Renal cortex interstitium (tissue), 11 donors: ENCODE results near the gene CABP7. TPM values are rescaled to one million over a fixed set of nuclear protein-coding genes. Genes with fewer than 3 reads are reported as not detected.

Experiments used
- DNase-seq, 11 donors: peaks; one replicate each; pipeline ENCODE4 v3.0.0-alpha.2; 2013; ENCODE audit warnings: low read depth in 9 of 11, low spot score in 4 of 11; ENCODE audit errors: extremely low read depth in 1 of 11
- polyA plus RNA-seq, 3 donors: library from polyadenylated mRNA; unstranded; fragments of 120-200 nt; gene quantifications; one replicate each; pipeline ENCODE4 v1.2.1, GENCODE V29; 2013; ENCODE audit not compliant: insufficient read length in 3 of 3

CABP7 gene
- polyA plus RNA-seq, 3 donors, result 0.11 to 0.27 TPM; not detected in 1

DNA sequence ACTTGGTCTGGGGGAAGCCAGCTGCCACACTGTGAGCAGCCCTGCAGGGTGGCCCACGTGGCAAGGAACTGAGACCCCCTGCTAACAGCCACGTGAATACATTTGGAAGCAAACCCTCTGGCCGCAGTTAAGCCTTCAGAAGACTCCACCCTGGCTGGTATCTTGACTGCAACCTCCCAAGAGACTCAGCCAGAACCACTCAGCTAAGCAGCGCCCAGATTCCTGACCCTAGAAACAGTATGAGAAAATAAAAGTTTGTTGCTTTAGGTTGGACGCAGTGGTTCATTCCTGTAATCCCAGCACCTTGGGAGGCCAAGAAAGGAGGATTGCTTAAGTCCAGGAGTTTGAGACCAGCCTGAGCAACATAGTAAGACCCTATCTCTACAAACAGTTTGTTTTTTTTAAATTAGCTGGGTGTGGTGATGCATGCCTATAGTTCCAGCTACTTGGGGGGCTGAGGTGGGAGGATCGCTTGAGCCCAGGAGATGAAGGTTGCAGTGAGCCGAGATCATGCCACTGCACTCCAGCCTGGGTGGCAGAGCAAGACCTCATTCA, 38.3 kb downstream of the CABP7 start:
- DNase-seq, result no peak

DNA sequence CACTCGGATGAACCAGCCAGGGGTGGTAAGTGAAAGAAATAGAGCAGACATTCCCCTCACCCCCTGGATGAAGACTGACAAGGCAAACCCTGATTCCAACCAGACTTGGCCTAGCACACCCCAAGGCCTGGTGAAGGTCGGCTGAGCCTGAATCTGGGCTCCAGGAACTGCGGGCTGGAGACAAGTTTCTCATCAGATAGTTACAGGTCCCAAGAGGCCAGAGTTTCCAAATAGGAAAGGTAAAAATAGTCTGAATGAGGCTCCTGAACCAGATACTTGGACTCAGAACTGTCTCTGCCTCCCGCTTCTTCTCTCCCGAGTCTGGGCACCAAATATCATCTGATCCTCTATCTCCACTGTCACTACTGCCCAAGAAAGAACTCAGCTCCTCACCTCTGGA, 39.2 kb downstream of the CABP7 start:
- DNase-seq, result no peak

DNA sequence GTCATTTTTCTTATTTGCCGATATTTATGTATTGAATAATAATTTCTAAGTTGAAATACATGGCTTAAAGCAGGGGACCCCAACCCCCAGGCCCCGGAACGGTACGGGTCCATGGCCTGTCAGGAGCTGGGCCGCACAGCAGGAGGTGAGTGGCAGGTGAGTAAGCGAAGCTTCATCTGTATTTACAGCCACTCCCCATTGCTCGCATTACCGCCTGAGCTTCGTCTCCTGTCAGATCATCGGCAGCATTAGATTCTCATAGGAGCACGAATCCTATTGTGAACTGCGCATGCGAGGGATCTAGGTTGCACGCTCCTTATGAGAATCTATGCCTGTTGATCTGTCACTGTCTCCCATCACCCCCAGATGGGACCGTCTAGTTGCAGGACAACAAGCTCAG, 42.5 kb downstream of the CABP7 start:
- DNase-seq, result no peak

DNA sequence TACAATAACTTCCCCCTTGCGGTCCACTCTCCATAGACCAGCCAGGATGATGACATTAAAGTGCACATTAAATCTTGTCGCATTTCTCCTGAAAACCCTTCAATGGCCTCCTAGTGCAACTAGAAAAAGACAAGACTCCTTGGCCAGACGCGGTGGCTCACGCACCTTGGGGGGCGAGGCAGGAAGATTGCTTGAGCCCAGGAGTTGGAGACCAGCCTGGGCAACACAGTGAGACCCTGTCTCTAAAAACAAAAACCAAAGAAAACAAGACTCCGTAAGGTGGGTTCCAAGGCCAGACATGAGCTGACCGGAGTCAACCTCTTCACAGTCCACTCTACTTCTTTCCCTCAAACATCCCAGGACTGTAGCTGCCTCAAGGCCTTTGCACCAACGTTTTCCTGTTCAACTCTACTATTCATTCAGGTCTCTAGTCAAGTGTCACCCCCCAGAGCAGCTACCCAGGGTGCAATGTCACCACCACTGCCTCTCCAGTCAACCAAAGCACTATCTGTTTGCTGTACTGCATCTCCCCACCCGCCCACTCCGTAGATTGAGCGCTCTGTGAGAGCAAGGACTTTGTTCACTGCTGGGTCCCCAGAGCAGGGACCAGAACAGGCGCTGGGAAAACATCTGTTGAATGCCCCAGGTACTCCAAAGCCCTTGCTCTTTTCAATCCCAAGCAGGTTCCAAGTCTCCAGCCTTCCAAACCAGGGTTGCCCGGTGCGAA, 46.3 kb downstream of the CABP7 start:
- peak in 1 of 11 donors; percentile 8 for DNase-seq

DNA sequence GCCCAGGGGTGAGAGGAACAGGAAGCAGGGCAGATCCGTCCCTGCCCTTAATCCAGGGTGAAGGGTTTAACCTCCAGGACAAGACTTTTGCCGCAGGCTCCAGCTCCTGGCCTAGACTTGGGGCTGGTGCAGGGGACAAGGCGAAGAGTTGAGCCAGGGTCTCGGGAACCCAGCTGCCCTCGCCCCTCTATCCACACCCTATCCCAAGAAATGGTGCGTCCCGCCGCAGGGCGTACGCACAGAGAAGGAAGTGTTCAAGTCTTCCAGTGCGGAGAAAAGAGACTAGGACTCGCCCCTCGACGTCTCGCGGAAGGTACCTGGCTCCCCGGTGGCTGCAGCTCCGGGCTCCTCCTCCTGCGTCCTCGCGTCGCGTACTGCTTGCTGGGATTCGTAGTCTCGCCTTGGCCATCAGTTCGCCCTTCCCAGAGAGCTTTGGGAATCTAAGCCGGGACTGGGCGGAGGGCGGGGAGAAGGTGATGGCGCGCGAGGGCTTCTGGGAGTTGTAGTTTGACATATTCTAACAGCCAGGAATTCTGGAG, 46.9 kb downstream of the CABP7 start, which contains the start of gene ZMAT5:
Gene ZMAT5 (minus strand): TSS at position 376 of the 539 bp plus-strand sequence. CDS start 18,463 bp downstream, outside the sequence.
- DNase-seq, result peak in 10 of 11 donors; percentile 87 to 95 (median 93)

DNA sequence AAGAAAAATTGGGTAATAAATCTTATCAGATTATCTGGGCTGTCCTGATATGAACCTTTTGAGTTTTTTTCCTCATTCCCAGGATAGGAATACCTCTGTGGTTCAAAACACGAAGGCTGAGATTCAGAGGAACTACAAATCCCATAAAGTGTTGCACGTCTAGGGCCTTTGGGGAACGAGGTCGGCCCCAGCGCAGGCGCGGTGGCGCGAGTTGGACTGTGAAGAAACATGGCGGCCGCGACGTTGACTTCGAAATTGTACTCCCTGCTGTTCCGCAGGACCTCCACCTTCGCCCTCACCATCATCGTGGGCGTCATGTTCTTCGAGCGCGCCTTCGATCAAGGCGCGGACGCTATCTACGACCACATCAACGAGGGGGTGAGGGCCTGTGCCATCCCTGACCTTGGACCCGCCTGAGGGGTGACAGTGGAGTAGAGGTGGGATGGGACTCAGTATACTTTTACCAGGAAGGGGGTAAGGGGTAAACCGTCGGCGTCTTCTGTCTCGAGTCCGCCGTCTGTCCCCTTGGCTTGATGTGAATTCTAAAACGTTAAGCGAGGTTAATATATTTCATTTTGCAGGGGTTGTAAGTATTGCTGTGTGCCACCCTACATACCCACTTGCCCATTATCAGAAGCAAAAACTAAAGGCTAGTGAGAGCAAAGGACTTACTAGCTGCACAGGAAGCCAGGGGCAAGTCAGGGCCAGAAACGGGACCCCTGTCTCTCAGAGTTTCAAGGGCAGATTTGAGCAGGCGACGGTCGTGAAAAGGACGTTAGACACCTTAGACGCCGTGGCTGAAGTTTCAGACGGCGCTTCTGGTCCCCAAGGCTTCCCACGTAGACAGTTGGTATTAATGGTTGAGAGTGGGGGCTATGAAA, 47.6 kb downstream of the CABP7 start, which contains the start of gene UQCR10:
Gene UQCR10 (plus strand): TSS at position 199 of the 881 bp plus-strand sequence. CDS start 30 bp downstream, at position 229.
- peak; percentile 79 to 95 (median 87) for DNase-seq

DNA sequence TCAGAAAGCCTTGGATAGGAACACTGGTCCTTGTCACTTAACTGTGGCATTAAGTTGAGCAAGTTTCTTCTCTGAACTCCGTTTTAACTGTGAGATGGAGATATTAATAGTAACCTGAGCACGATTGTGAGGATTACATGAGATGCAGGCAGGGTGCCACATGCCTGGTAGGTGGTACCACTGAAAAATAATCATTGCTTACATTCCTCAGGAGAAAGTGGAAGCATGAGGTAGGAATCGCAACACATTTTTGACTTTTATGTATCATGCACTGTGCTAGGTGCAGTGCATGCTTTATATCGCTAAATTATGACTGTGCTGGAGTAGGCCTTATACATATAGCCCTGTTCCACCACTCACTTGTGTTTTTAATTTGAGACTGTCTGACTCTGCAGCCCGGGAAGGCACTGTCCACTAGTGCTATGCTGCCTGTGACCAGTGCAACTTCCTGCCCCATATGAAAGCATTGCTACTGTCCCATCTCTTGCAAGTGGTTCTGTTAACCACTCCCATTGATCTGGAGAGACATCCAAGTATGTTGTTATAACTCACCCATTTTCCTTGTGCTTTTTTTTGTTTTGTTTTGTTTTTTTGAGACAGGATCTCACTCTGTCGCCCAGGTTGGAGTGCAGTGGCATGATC, 48.4 kb downstream of the CABP7 start:
- DNase-seq, result no peak

DNA sequence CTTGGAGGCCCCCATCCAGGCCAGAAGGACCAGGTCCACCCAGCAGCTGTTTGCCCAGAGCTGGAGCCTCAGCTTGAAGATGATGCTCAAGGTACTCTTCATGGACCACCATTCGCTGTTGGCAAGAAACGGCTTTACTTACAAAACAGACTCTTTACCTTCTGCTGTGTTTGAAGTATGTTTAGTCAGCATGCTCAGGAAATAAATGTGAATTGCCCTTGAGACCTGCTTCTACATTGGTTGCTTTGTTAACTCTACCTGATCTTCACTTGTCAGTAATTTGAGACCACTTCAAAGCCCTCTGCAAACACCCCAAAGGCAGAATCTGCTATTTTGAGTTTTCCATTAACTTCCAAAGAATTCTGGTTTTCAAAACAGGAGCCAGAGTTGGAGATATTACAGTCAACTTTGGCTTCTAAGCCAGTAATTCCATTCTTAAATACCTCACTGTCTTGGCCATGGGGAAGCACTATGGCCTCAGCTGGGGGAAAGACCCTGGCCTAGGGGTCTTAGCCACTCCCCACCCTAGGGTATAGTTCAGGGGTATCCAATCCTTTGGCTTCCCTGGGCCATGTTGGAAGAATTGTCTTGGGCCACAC, 50.0 kb downstream of the CABP7 start:
- DNase-seq, result no peak

DNA sequence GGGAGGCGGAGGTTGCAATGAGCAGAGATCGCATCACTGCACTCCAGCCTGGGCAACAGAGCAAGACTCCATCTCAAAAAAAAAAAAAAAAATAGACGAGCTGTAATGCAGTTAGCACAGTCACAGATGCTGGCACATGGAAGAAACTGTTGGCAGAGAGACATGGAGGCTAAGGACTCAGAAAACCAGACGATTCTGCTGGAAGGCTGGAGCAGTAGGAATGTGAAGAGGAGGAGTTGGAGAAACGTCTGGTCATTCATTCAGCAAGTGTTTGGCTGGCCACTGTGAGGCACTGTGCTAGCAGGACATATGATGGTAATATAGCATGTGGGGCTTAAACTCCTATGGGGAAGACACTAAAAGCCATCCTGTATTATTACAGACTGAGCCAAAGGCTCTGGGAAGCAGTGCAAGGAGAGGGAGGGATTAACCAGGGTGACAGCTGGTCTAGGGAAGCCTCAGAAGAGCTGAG, 52.4 kb downstream of the CABP7 start:
- DNase-seq, result no peak

DNA sequence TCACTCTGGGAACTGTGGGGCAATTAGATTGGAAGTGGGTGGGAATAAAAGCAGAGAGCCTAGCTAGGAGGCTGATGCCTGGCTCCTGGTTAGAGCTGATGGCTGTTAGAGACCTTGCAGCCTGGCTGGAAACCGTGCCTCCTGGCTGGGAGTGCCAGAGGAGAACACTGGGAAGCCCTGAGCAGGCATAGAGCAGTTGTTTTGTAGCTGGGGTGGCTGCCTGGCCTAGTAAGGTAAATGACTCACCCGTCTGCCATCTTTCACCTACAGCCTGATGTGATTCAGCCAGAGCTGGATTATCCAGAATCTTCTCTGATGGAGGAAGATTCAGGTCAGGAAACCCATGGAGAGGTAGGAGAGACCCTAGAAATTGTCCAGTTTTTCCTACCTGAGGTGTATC, 53.4 kb downstream of the CABP7 start:
- DNase-seq, result no peak

DNA sequence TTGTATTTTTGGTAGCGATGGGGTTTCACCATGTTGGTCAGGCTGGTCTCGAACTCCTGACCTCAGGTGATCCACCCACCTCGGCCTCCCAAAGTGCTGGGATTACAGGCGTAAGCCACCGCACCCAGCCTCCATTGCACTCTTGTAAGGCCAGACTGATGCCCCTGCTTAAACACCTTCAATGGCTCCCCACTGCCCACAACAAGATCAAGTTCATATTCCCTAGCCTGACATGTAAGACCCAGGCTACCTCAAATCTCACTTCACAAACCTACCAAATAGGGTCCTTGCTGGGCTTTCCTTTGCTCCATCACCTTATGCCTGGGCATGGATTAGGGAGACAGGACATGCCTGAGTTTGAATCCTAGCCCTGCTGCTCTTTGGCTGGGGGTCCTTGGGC, 60.4 kb downstream of the CABP7 start:
- DNase-seq, result no peak

DNA sequence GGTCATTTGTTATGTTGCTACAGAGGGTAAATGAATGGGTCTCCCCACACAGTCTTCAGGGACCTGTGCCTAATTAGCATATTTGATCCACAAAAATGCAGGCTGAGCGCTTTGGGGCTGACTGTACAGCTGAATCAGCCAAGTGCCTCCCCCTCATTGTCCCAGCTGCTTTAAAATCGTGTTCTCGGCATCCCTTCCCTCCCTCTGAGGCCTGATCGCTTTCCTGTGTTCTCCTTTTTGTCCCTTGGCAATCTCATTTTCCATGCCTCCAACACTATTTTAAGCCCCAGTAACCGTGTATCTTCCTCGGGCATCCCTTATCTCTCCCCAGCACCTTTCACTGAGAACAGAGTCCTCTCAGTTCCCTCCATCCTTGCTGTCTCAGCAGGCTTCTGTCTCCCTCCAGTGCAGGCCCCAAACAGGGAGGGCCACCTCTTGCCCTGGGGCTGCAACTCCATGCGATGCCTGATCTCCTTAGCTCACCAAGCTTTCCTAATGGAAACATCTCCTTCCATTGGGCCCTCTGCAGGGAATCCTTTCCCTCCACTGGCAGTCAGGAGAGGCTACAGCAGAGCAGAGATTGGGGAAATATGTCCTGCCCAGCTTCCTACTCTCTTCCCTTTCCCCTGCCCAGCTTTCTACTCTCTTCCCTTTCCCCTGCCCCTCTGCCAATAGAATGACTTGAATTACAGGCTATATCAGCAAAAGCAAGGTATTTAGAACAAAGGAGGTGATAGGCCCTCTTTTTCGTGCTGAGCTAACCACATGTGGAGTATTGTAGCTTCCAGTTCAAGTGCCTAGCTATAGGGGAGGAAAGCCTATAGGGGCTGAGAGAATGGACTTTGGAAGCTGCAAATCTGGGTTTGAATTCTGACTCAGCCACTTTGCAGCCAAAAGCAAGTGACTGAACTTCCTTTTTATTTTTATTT, 61.2 kb downstream of the CABP7 start:
- DNase-seq, result no peak

Other genes starting within 250 kb of the CABP7 start
- gene NEFH, start 239.8 kb upstream of the CABP7 start, polyA plus RNA-seq, result 1 to 10 TPM; 8.0 to 8.6 (median 8.4) TPM
- 10 to 100 TPM; 31.6 to 34.2 (median 31.7) TPM for gene THOC5, start 166.2 kb upstream of the CABP7 start, polyA plus RNA-seq
- 100 to 1,000 TPM; 132 to 170 (median 164) TPM for gene NIPSNAP1, start 138.9 kb upstream of the CABP7 start, polyA plus RNA-seq
- 10 to 100 TPM; 27.2 to 29.6 (median 29.3) TPM for gene NF2, start 116.4 kb upstream of the CABP7 start, polyA plus RNA-seq
- 10 to 100 TPM; 23.5 to 27.7 (median 25.0) TPM for gene ZMAT5, start 47.0 kb downstream of the CABP7 start, polyA plus RNA-seq
- gene UQCR10, start 47.4 kb downstream of the CABP7 start, polyA plus RNA-seq, result 100 to 1,000 TPM; 135 to 165 (median 142) TPM
- 10 to 100 TPM; 35.9 to 54.5 (median 45.7) TPM for gene ASCC2, start 118.3 kb downstream of the CABP7 start, polyA plus RNA-seq
- gene MTMR3, start 163.2 kb downstream of the CABP7 start, polyA plus RNA-seq, result 10 to 100 TPM; 32.5 to 49.0 (median 33.9) TPM